Activated B cell treated with CpG ODN at 0.5 μM for 24 hours (primary cell): Measurements from ENCODE around the gene GADL1. TPM values are rescaled to one million over a fixed set of nuclear protein-coding genes. Genes with fewer than 3 reads are reported as not detected.
A peak's percentile ranks its signal among the peaks of the same experiment; 100 is the strongest.

Source experiments
- ATAC-seq: fragments of 200-7000 bp; cut with Tn5 transposase; one replicate; pipeline ENCODE4 v1.10.0; 2021; ENCODE audit warnings: low read depth, mild to moderate bottlenecking, moderate library complexity
- CTCF ChIA-PET: fragments of 350-600 bp; sonication (Branson Sonifier 250); formaldehyde crosslinking; loops from one replicate; lab custom pipeline; 2021; ENCODE audit warnings: antibody characterized with exemption; lab: Charles Lee
- POLR2A ChIA-PET: fragments of 350-600 bp; sonication (Branson Sonifier 250); formaldehyde crosslinking; loops from one replicate; lab custom pipeline; 2021; ENCODE audit warnings: antibody characterized with exemption; lab: Charles Lee
- DNase-seq: peaks from one replicate; pipeline ENCODE4 v3.0.0; 2022
- H3K27ac Mint-ChIP-seq: one replicate; pipeline ENCODE4 v1.8.0; 2020; ENCODE audit warnings: mixed read lengths
- H3K27me3 Mint-ChIP-seq: one replicate; pipeline ENCODE4 v1.8.0; 2021; ENCODE audit warnings: mixed read lengths
- H3K36me3 Mint-ChIP-seq: one replicate; pipeline ENCODE4 v1.8.0; 2021; ENCODE audit warnings: low read depth, mixed read lengths
- H3K4me1 Mint-ChIP-seq: one replicate; pipeline ENCODE4 v1.8.0; 2021; ENCODE audit warnings: mixed read lengths
- H3K4me3 Mint-ChIP-seq: one replicate; pipeline ENCODE4 v1.8.0; 2020; ENCODE audit warnings: mild to moderate bottlenecking, mixed read lengths
- H3K9me3 Mint-ChIP-seq: one replicate; pipeline ENCODE4 v1.8.0; 2020; ENCODE audit warnings: mixed read lengths
- CTCF ChIP-seq: fragments of 200-600 bp; IDR thresholded peaks from one replicate; pipeline ENCODE4 v1.8.0; 2022; ENCODE audit warnings: antibody characterized with exemption, mild to moderate bottlenecking
- intact Hi-C: fragments of 100-400 bp; cut with micrococcal nuclease; formaldehyde crosslinking; loops from one replicate; pipeline ENCODE4 v1.15.1; 2024
- total RNA-seq: library from RNA; stranded (reverse); gene quantifications from 2 replicates; pipeline ENCODE4 v1.2.3, GENCODE V29; 2022

GADL1 gene
- total RNA-seq, 1 donor from 2014 or later: not detected

DNA sequence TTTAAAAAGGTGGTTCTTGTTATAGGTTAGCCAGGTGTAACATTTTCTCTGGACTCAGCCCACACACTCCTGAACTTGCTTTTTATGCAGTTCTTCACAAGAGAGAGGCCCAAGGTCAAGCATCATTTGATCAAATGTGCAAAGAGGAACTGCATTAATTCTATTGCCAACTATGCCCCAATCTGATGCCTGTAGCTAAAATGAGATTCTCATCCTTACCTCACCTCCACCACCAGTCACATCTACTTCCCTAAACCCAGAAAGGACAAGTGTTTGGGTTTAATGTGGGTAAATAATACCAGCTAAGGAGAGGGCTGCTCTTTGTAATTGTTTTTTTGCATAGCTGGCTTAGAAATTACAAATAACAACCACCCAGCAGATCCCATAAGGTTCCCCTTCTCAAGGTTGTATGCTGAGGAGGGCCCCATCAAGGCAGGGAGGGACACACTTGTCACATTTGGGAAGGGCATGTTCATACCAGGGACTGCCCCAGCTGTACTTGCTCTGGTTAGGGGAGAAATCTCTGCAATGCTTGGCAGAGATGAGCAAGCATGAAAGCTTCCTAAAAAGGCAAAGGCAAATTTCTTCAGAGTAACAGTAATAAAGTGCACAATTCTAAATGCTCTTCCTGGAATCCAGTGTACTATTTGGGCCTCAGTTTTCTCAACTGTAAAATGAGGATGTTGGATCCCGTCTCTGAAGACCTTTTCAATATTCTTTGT, 211.9 kb downstream of the GADL1 start:
- intact Hi-C loops: loop anchor here (2.0 kb wide), 1 partner anchor 18 kb away; no protein-coding TSS in a partner anchor
- ChIA-PET POLR2A (interaction anchor here (0.9 to 1.3 kb wide), 5 partner anchors 13 to 75 kb away, joined by 3 to 6 read pairs (median 5); no protein-coding TSS in a partner anchor), CTCF (interaction anchor here (1.2 to 1.7 kb wide), 3 partner anchors 10 to 363 kb away, joined by 3 to 6 read pairs (median 5); no protein-coding TSS in a partner anchor)
- no peak for DNase-seq
- Mint-ChIP-seq H3K4me1 (peaks cover 66% of the 10 kb centered on the region), H3K9me3 (no peaks in the 10 kb centered on the region), H3K4me3 (peak overlapping the region; percentile 9), H3K27ac (peak overlapping the region; percentile 82), H3K27me3 (no peaks in the 10 kb centered on the region), H3K36me3 (peaks cover 91% of the 10 kb centered on the region)
- peak; percentile 49 for ATAC-seq
- no peak for TF ChIP-seq CTCF

- no peak for ATAC-seq
- Mint-ChIP-seq H3K27ac (peak overlapping the region; percentile 82), H3K4me3 (no peak overlapping the region), H3K36me3 (peaks cover 91% of the 10 kb centered on the region), H3K27me3 (no peaks in the 10 kb centered on the region), H3K4me1 (peaks cover 71% of the 10 kb centered on the region), H3K9me3 (no peaks in the 10 kb centered on the region)
- POLR2A ChIA-PET: interaction anchor here (1.3 kb wide), 3 partner anchors 27 to 74 kb away, joined by 3 to 6 read pairs (median 5); no protein-coding TSS in a partner anchor
- CTCF ChIA-PET: interaction anchor here (1.7 kb wide), 1 partner anchor 362 kb away, joined by 6 read pairs; no protein-coding TSS in a partner anchor
- TF ChIP-seq CTCF: no peak
- intact Hi-C loops: loop anchor here (2.0 kb wide), 1 partner anchor 17 kb away; no protein-coding TSS in a partner anchor
- DNase-seq: no peak
Observed at GRCh38 chr3:30681649-30682211, 212.7 kb downstream of the GADL1 start.

DNA sequence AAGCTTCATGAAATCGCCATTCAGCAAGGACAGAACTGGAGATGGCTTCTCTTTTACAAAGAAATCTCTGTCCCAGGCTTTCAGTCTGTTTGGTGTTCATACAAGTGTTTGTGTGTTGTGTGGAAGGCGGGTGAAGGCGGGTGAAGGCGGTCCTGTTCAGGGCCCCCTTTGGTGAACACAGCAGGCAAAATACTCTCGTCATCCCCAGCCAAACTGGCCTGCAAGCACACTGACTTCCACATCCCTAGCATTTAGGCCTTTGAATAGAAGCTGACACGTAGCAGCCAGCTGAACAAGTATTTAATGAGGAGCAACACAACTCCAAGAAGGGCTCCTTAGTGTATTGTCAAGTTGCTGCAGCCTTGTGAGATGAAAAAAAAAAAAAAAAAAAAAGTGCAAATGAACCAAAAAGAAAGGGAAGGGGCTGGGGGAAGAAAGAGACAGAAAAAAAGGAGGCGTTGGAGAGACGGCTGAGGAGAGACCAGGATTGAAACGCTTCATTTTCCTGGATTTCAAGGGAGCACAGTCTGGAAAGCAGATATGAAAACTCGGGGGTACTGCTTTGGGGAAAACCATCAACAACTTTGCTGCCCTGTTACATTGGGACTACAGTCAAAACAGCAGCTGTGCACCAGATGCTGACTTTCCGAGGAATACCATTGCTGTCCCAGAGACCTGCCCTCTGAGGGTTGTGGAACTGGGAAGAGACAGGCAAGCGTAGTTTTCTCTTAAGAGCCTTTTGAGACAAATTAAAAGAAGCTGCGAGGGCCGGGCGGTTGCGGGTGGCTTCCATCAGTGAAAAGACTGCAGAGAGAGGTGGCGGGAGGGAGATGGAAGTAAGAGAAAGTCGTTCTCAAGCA, 213.4 kb downstream of the GADL1 start:
- no peak overlapping the region for H3K4me3 Mint-ChIP-seq
- peaks cover 75% of the 10 kb centered on the region for H3K4me1 Mint-ChIP-seq
- ATAC-seq (no peak), DNase-seq (no peak)
- peaks cover 91% of the 10 kb centered on the region for H3K36me3 Mint-ChIP-seq
- no peak for TF ChIP-seq CTCF
- H3K9me3 Mint-ChIP-seq: no peaks in the 10 kb centered on the region
- POLR2A ChIA-PET: interaction anchor here (1.4 kb wide), 1 partner anchor 14 kb away, joined by 5 read pairs; no protein-coding TSS in a partner anchor
- intact Hi-C loops: no loop called here
- peak overlapping the region; percentile 82 for H3K27ac Mint-ChIP-seq
- H3K27me3 Mint-ChIP-seq: no peaks in the 10 kb centered on the region
- CTCF ChIA-PET: interaction anchor here (1.7 kb wide), 1 partner anchor 361 kb away, joined by 6 read pairs; no protein-coding TSS in a partner anchor

- Mint-ChIP-seq H3K9me3 (no peaks in the 10 kb centered on the region), H3K4me1 (peaks cover 84% of the 10 kb centered on the region), H3K36me3 (peaks cover 93% of the 10 kb centered on the region), H3K4me3 (no peak overlapping the region), H3K27ac (peak overlapping the region; percentile 84), H3K27me3 (no peaks in the 10 kb centered on the region)
- DNase-seq: no peak
- intact Hi-C loops: loop anchor here (5.0 kb wide), 1 partner anchor 37 kb away; no protein-coding TSS in a partner anchor
- ChIA-PET POLR2A (interaction anchor here (0.6 to 1.4 kb wide), 7 partner anchors 10 to 184 kb away, joined by 3 to 9 read pairs (median 5); no protein-coding TSS in a partner anchor), CTCF (interaction anchor here (1.0 to 1.3 kb wide), 3 partner anchors 14 to 358 kb away, joined by 3 to 4 read pairs (median 3); no protein-coding TSS in a partner anchor)
- no peak for ATAC-seq
- TF ChIP-seq CTCF: no peak
Observed at GRCh38 chr3:30679045-30679444, 215.4 kb downstream of the GADL1 start.
